Ascending aorta (tissue), 2 donors: Measurements from ENCODE around the gene MAGEB17. TPM values are rescaled to one million over a fixed set of nuclear protein-coding genes. Genes with fewer than 3 reads are reported as not detected.

Source experiments
- DNase-seq, 2 donors: peaks; one replicate each; pipeline ENCODE4 v3.0.0-alpha.2; 2019; ENCODE audit warnings: low spot score in 2 of 2
- H3K27ac ChIP-seq, 2 donors: fragments of 200-600 bp; sonication (generic); one replicate each; pipeline ENCODE4 v1.5.1; 2016 to 2017; ENCODE audit warnings: mild to moderate bottlenecking in 1 of 2
- H3K27me3 ChIP-seq: fragments of 200-600 bp; sonication (generic); one replicate; pipeline ENCODE4 v1.5.1; 2017
- H3K36me3 ChIP-seq, 2 donors: fragments of 200-600 bp; sonication (generic); one replicate each; pipeline ENCODE4 v1.5.1; 2016
- H3K4me1 ChIP-seq, 2 donors: fragments of 200-600 bp; sonication (generic); one replicate each; pipeline ENCODE4 v1.5.1; 2016 to 2017; ENCODE audit warnings: mild to moderate bottlenecking in 1 of 2
- H3K4me3 ChIP-seq, 2 donors: fragments of 200-600 bp; sonication (generic); one replicate each; pipeline ENCODE4 v1.5.1; 2016 to 2017; ENCODE audit warnings: mild to moderate bottlenecking in 1 of 2
- H3K9me3 ChIP-seq, 2 donors: fragments of 200-600 bp; sonication (generic); one replicate each; pipeline ENCODE4 v1.5.1; 2016
- intact Hi-C: fragments of 100-400 bp; cut with DNase I; formaldehyde crosslinking; loops from one replicate; pipeline ENCODE4 v1.15.1; 2023
- total RNA-seq: library from RNA; depleted of rRNA; stranded (reverse); fragments of >200 nt; gene quantifications from one replicate; pipeline ENCODE4 v1.1.0, GENCODE V29; 2016
- TF ChIP-seq, protein P1 (sequence below), 3 experiments: fragments of 200-600 bp in 2 of 3; fragments of 450-650 bp in 1 of 3; sonication (generic) in 2 of 3; IDR thresholded peaks; one replicate each; pipeline ENCODE4 v1.5.1; 2016 to 2019; ENCODE audit warnings: antibody characterized with exemption in 3 of 3, mild to moderate bottlenecking in 1 of 3, moderate library complexity in 1 of 3

The MAGEB17 gene
- total RNA-seq, 1 donor from 2014 or later, result not detected

DNA sequence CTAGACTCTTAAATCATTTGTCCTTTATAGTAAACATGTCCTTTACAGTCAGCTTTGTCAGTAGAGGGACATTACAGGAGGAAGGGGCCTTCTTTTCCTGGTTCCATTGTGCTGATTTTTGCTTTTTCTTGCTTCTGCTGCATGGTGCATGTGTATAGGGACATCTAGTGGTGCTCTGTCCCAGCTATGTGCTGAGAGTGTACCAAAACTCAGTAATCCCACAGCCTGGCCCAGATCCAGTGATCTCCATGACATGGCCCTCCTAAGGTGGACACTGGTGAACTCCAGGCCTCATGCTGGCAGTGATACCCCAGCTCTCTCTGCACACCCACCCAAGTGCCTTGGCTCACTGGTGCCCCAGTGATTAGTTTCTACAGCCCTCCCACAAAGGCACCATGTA lies 45.2 kb downstream of the MAGEB17 start:
- TF ChIP-seq, protein P1, sequence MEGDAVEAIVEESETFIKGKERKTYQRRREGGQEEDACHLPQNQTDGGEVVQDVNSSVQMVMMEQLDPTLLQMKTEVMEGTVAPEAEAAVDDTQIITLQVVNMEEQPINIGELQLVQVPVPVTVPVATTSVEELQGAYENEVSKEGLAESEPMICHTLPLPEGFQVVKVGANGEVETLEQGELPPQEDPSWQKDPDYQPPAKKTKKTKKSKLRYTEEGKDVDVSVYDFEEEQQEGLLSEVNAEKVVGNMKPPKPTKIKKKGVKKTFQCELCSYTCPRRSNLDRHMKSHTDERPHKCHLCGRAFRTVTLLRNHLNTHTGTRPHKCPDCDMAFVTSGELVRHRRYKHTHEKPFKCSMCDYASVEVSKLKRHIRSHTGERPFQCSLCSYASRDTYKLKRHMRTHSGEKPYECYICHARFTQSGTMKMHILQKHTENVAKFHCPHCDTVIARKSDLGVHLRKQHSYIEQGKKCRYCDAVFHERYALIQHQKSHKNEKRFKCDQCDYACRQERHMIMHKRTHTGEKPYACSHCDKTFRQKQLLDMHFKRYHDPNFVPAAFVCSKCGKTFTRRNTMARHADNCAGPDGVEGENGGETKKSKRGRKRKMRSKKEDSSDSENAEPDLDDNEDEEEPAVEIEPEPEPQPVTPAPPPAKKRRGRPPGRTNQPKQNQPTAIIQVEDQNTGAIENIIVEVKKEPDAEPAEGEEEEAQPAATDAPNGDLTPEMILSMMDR (IDR thresholded peaks at IDR 0.05), result no peak
- Histone ChIP-seq H3K9me3 (no peaks in the 10 kb centered on the region), H3K4me3 (no peak overlapping the region), H3K36me3 (no peaks in the 10 kb centered on the region), H3K27me3 (no peaks in the 10 kb centered on the region), H3K4me1 (no peaks in the 10 kb centered on the region), H3K27ac (no peak overlapping the region)
- intact Hi-C loops, result no loop called here
- DNase-seq, result no peak

GRCh38 chrX:16213961-16214360 lies 46.7 kb downstream of the MAGEB17 start:
- Histone ChIP-seq H3K27ac (no peak overlapping the region), H3K4me3 (no peak overlapping the region), H3K36me3 (no peaks in the 10 kb centered on the region), H3K4me1 (no peaks in the 10 kb centered on the region), H3K27me3 (no peaks in the 10 kb centered on the region), H3K9me3 (no peaks in the 10 kb centered on the region)
- DNase-seq, result no peak
- intact Hi-C loops, result no loop called here
- TF ChIP-seq, protein P1 (IDR thresholded peaks at IDR 0.05), result no peak

GRCh38 chrX:16215660-16216059 lies 48.4 kb downstream of the MAGEB17 start:
- Histone ChIP-seq H3K4me3 (no peak overlapping the region), H3K27me3 (no peaks in the 10 kb centered on the region), H3K36me3 (no peaks in the 10 kb centered on the region), H3K9me3 (no peaks in the 10 kb centered on the region), H3K27ac (no peak overlapping the region), H3K4me1 (no peaks in the 10 kb centered on the region)
- intact Hi-C loops, result no loop called here
- TF ChIP-seq, protein P1 (IDR thresholded peaks at IDR 0.05), result no peak
- DNase-seq, result no peak

Other genes starting within 250 kb of the MAGEB17 start
- 1.7 TPM for gene GRPR, start 43.9 kb upstream of the MAGEB17 start, total RNA-seq